ENCODE data around the gene TMEM176A.

GRCh38 chr7:150830937-150831336 is 30.4 kb downstream of the TMEM176A start:
- TF ChIP-seq CTCF (IDR thresholded peaks at IDR 0.05 in 2 of 3, conservative IDR thresholded peaks at IDR 0.05 in 1 of 3; ENCODE audit: borderline replicate concordance in 1 of 3, insufficient read depth in 1 of 3, low read depth in 2 of 3, low read length in 2 of 3) (no peak), MAX (IDR thresholded peaks at IDR 0.05) (no peak)
